GM15510 (cell line): ENCODE measurements around the gene PHKA1.
A peak's percentile ranks its signal among the peaks of the same experiment; 100 is the strongest.

ENCODE experiments used
- POLR2A ChIP-seq: IDR thresholded peaks from 3 replicates; pipeline ENCODE4 v1.6.1; 2011; ENCODE audit warnings: borderline replicate concordance; ENCODE audit not compliant: insufficient read length; ENCODE audit errors: extremely low read depth

Gene PHKA1

GRCh38 chrX:72609313-72609712 lies 104.8 kb downstream of the PHKA1 start:
- TF ChIP-seq POLR2A: no peak

- no peak for TF ChIP-seq POLR2A
These were observed 109.4 kb downstream of the PHKA1 start for GRCh38 chrX:72604705-72605104.

- no peak for TF ChIP-seq POLR2A
These were observed 110.0 kb downstream of the PHKA1 start for GRCh38 chrX:72604112-72604511.

- TF ChIP-seq POLR2A: no peak
These were observed 129.9 kb downstream of the PHKA1 start for GRCh38 chrX:72584163-72584562.

- TF ChIP-seq POLR2A: no peak
These were observed 137.8 kb downstream of the PHKA1 start for GRCh38 chrX:72576141-72576894.

- TF ChIP-seq POLR2A: no peak
These were observed 141.0 kb downstream of the PHKA1 start for GRCh38 chrX:72573158-72573511.

GRCh38 chrX:72572248-72573157 lies 141.6 kb downstream of the PHKA1 start, which contains the start of gene HDAC8:
TSS of gene HDAC8 (minus strand) at chrX:72572843. CDS start at chrX:72572761, 82 bp downstream.
- peak; percentile 26 for TF ChIP-seq POLR2A

- no peak for TF ChIP-seq POLR2A
These were observed 144.3 kb downstream of the PHKA1 start for GRCh38 chrX:72569786-72570185.

GRCh38 chrX:72568406-72569092 lies 145.6 kb downstream of the PHKA1 start:
- no peak for TF ChIP-seq POLR2A

GRCh38 chrX:72566448-72566847 lies 147.7 kb downstream of the PHKA1 start:
- TF ChIP-seq POLR2A: no peak

- no peak for TF ChIP-seq POLR2A
These were observed 159.5 kb downstream of the PHKA1 start for GRCh38 chrX:72554448-72555140.

GRCh38 chrX:72545990-72546389 lies 168.1 kb downstream of the PHKA1 start:
- no peak for TF ChIP-seq POLR2A

- TF ChIP-seq POLR2A: no peak
These were observed 173.8 kb downstream of the PHKA1 start for GRCh38 chrX:72540318-72540717.

GRCh38 chrX:72539822-72540221 lies 174.3 kb downstream of the PHKA1 start:
- TF ChIP-seq POLR2A: no peak
